LNCaP clone FGC (cell line): ENCODE measurements around the gene RMI2.

Experiments used
- DNase-seq: peaks from one replicate; pipeline ENCODE4 v3.0.0-alpha.2; 2011; ENCODE audit warnings: low read depth
- H3K4me3 ChIP-seq: 2 replicates; pipeline ENCODE4 v1.5.1; 2011; ENCODE audit warnings: mild to moderate bottlenecking, low read depth, low read length, control low read depth
- TF ChIP-seq, protein P1 (sequence below): IDR thresholded peaks from 2 replicates; pipeline ENCODE4 v1.5.1; 2012; ENCODE audit warnings: mild to moderate bottlenecking; ENCODE audit not compliant: control insufficient read depth, insufficient read depth; ENCODE audit errors: extremely low read depth

Gene RMI2

DNA sequence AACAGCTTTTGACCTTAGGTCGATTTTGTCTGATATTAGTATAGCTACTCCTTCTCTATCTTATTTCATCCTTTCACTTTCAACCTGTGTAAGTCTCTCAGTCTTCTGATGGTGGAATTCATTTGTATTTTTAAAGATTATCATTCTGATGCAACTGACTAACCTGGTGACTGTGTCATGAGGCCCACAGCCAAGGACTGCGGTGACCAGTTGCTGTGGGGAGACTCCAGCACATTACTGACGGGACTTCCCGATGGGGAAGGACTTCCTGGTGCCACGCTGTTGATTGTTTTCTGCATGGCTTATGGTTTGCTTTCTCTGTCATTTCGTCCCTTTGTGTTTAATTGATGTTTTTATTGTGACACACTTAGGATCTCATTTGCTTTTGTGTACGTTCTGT, 34.2 kb downstream of the RMI2 start:
- H3K4me3 ChIP-seq, result no peak overlapping the region
- no peak for DNase-seq
- TF ChIP-seq, protein P1, sequence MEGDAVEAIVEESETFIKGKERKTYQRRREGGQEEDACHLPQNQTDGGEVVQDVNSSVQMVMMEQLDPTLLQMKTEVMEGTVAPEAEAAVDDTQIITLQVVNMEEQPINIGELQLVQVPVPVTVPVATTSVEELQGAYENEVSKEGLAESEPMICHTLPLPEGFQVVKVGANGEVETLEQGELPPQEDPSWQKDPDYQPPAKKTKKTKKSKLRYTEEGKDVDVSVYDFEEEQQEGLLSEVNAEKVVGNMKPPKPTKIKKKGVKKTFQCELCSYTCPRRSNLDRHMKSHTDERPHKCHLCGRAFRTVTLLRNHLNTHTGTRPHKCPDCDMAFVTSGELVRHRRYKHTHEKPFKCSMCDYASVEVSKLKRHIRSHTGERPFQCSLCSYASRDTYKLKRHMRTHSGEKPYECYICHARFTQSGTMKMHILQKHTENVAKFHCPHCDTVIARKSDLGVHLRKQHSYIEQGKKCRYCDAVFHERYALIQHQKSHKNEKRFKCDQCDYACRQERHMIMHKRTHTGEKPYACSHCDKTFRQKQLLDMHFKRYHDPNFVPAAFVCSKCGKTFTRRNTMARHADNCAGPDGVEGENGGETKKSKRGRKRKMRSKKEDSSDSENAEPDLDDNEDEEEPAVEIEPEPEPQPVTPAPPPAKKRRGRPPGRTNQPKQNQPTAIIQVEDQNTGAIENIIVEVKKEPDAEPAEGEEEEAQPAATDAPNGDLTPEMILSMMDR, result no peak

DNA sequence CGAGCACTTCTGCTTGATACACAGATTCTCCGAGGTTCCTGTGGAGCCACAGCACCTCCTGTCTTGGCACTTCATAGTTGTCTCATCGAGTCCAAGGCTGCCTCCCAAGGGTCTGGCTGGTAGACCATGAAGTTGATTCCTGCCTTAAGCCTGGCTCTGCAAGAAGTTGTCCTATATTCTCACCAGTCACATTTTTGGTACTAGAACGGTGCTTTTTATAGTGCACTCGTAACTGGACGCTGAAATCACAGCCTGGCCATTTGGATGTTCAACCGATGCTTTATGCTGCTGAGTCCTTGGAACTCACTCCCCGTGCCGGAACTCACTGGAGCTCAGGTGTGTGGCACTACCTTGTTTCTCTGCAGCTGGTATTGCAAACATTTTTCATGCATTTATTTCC, 35.6 kb downstream of the RMI2 start:
- DNase-seq, result no peak
- no peak overlapping the region for H3K4me3 ChIP-seq
- TF ChIP-seq, protein P1, result no peak

DNA sequence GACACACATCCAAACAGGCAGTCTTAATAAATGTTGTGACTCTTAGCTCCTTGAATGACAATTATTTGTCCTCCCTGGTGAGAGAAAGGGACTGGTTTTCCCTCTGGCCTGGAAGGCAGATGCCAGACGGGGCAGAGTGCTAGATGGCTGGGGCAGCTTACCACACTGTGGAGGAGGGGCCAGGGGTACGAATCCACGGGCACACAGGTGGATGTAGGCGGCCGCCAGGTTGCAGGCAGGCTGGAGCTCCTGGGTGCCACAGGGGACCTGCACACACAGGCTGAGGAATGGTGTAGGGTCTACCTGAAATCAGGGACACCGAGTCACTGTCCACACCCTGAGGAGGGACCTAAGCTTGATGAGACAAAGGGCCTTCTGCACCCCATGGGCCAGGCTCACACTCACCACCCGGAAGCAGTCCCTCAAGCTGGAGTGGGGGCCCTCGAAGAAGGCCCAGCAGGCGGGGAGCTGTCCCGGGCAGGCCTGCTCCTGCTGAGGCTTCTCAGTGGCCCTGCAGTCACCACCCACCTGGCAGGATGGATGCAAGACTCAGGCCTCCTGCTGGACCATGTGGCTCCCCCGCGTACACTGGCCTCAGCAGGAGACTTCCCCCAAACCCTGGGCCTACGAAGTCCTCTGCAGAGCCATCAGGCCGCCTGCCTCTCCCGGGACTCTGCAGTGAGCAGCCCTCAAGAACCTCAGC, 38.4 kb downstream of the RMI2 start:
- DNase-seq, result no peak
- no peak overlapping the region for H3K4me3 ChIP-seq
- TF ChIP-seq, protein P1, result no peak

DNA sequence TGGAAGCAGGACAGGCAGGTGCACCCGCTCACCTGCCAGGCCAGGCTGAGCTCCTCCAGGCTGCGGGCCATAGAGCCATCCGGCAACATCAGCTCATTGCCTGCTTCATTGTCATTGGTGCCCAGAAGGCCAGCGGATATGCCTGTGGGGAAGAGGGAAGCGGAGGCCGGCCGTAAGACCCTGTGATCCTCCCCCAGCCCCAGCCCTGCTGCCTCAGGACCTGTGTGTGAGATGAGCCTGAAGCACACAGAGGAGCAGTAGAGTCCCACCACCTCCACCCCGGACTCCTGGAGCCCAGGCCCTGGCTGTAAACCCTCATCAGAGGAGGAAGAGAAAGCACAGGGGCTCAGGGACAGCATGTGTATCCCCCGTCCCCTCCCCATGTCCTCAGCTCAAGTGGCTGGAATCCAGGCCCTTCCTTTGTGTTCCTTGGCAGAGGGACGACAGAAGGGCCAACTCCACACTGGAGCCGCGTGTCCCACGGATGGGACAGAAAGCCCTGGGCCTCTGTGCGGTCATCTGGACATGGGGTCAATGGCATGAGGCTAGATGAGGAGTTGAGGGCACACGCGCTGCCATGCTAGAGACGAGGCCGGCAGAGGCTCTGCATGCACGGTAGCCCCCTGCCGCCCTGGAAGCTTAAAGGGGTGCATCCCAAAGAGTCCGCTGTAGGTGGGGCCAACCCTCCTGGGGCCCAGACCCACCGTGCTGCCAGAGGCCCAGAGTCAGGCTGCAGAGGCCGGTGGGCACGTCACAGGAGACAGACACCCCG, 39.1 kb downstream of the RMI2 start:
- TF ChIP-seq, protein P1, result no peak
- no peak overlapping the region for H3K4me3 ChIP-seq
- DNase-seq, result no peak

DNA sequence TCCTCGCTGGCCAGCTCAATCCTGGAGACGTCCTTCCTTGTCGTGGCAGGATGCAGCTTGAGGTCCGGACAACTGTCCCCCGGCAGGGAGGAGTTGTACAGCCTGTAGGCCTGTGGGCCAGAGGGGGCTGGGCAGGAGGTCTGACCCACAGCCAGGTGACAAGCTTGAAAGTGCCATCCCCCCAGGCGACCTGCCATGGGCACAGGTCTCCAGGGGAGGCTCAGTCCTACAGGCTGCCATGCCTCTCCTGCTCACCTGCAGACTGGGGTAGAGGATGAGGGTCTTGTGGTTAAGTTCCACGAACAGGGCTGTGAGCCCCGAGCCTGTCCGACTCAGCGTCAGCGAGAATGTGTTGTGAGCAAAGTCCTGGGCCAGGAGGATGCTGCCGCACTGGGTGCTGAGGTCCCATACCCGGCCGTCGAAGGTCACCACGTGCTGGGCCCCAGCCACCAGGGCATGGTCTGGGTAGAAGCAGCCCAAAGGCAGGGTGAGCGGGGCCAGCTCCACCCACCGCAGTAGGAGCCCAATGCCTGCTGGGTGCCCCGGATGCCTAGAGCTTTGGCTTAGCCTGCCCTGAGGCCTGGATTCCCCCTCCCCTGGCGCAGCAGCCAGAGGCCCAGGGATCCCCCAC, 39.8 kb downstream of the RMI2 start:
- TF ChIP-seq, protein P1, result no peak
- H3K4me3 ChIP-seq, result no peak overlapping the region
- no peak for DNase-seq

DNA sequence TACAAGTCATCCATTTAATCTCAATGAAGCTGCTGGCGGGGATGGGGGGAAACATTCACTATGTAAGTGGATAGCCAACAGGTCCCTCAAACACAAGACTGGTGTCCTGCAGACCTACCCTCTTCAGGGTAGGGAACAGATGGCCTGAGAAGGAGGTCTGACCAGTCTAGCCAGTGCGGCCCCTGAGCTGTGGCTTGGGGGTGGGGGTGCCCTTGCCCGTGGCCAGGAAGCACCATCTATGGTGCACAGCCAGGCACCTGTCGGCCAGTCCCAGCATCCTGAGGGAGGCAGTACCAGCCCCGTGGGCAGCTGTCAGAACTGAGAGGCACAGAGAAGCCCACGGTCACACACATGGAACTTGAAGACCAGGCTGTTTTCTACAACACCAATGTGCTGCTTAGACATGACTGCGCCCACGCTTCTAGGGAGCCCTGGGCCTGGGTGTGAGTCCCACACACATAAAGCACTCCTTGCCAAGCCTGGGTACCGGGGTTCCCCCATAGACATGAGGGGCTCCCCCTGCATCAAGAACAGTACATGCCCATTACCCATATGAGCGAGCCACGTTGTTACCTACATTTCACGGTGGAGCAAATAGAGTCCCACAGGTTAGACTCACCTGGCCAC, 40.9 kb downstream of the RMI2 start:
- H3K4me3 ChIP-seq, result no peak overlapping the region
- TF ChIP-seq, protein P1, result no peak
- no peak for DNase-seq
